HEK293 (cell line): ENCODE results near the gene LINC00237.

ENCODE experiments used
- CTCF ChIA-PET: fragments of 350-600 bp; formaldehyde crosslinking; extraction: SDS; loops from one replicate; lab custom pipeline; 2021; ENCODE audit warnings: antibody characterized with exemption; lab: Yijun Ruan, JAX
- POLR2A ChIA-PET: fragments of 300-600 bp; formaldehyde crosslinking; extraction: SDS; loops from one replicate; lab custom pipeline; 2020; ENCODE audit warnings: antibody characterized with exemption, inconsistent platforms; lab: Yijun Ruan, JAX
- H3K27ac ChIP-seq: fragments of 200-500 bp; sonication (Bioruptor generic); 2 replicates; pipeline ENCODE4 v1.5.1; 2014; ENCODE audit warnings: low read depth, low read length, control low read depth, inconsistent platforms; ENCODE audit errors: extremely low read depth
- H3K36me3 ChIP-seq, 2 experiments: fragments of 200-500 bp in 1 of 2; sonication (Bioruptor generic) in 1 of 2; 1 replicate in 1 of 2; 2 replicates in 1 of 2; pipeline ENCODE4 v1.5.1; 2014 to 2017; ENCODE audit warnings: inconsistent platforms in 2 of 2, low read length in 2 of 2; ENCODE audit not compliant: control insufficient read depth in 2 of 2, insufficient read depth in 1 of 2
- H3K4me1 ChIP-seq: fragments of 200-500 bp; sonication (Bioruptor generic); 2 replicates; pipeline ENCODE4 v1.5.1; 2014; ENCODE audit warnings: mild to moderate bottlenecking, low read length, inconsistent platforms; ENCODE audit not compliant: control insufficient read depth, insufficient read depth
- H3K4me3 ChIP-seq: 2 replicates; pipeline ENCODE4 v1.5.1; 2011; ENCODE audit warnings: low read depth, mild to moderate bottlenecking, control low read depth, low read length, moderate library complexity
- H3K9me3 ChIP-seq: fragments of 200-500 bp; sonication (Bioruptor generic); 2 replicates; pipeline ENCODE4 v1.5.1; 2014; ENCODE audit warnings: low read depth, low read length, inconsistent platforms; ENCODE audit not compliant: control insufficient read depth, insufficient read depth
- HOXC10 ChIP-seq: sonication (generic); formaldehyde crosslinking; IDR thresholded peaks from 2 replicates; pipeline ENCODE4 v1.8.1; 2023; ENCODE audit warnings: mild to moderate bottlenecking, missing genetic modification reagents
- MYNN ChIP-seq: fragments of 450-650 bp; formaldehyde crosslinking; IDR thresholded peaks from 2 replicates; pipeline ENCODE4 v1.5.1; 2016; ENCODE audit warnings: missing biosample characterization, missing genetic modification characterization, borderline replicate concordance
- ZFP3 ChIP-seq: fragments of 450-650 bp; formaldehyde crosslinking; IDR thresholded peaks from 2 replicates; pipeline ENCODE4 v1.5.1; 2016; ENCODE audit warnings: low read depth, missing biosample characterization, missing genetic modification characterization
- ZFP69B ChIP-seq: fragments of 450-650 bp; formaldehyde crosslinking; IDR thresholded peaks from 2 replicates; pipeline ENCODE4 v1.5.1; 2016; ENCODE audit warnings: missing biosample characterization, missing genetic modification characterization
- ZNF146 ChIP-seq: fragments of 450-650 bp; formaldehyde crosslinking; IDR thresholded peaks from 2 replicates; pipeline ENCODE4 v1.5.1; 2016; ENCODE audit warnings: missing biosample characterization, missing genetic modification characterization
- ZNF16 ChIP-seq: fragments of 450-650 bp; formaldehyde crosslinking; IDR thresholded peaks from 2 replicates; pipeline ENCODE4 v1.5.1; 2016; ENCODE audit warnings: low read depth, missing biosample characterization, missing genetic modification characterization
- ZNF169 ChIP-seq: fragments of 450-650 bp; formaldehyde crosslinking; IDR thresholded peaks from 2 replicates; pipeline ENCODE4 v1.5.1; 2016; ENCODE audit warnings: missing biosample characterization, missing genetic modification characterization
- ZNF335 ChIP-seq: fragments of 450-650 bp; formaldehyde crosslinking; conservative IDR thresholded peaks from 2 replicates; pipeline ENCODE4 v1.5.1; 2016; ENCODE audit warnings: missing biosample characterization, missing genetic modification characterization
- ZNF530 ChIP-seq: fragments of 450-650 bp; formaldehyde crosslinking; IDR thresholded peaks from 2 replicates; pipeline ENCODE4 v1.5.1; 2016; ENCODE audit warnings: low read depth, missing biosample characterization, missing genetic modification characterization
- TF ChIP-seq, protein P1 (sequence below): fragments of 450-650 bp; formaldehyde crosslinking; IDR thresholded peaks from 2 replicates; pipeline ENCODE4 v1.5.1; 2016; ENCODE audit warnings: missing biosample characterization, missing genetic modification characterization, borderline replicate concordance
- TF ChIP-seq, protein P2 (sequence below): fragments of 450-650 bp; formaldehyde crosslinking; IDR thresholded peaks from 2 replicates; pipeline ENCODE4 v1.5.1; 2016; ENCODE audit warnings: missing biosample characterization, missing genetic modification characterization
- TF ChIP-seq, protein P3 (sequence below): fragments of 450-650 bp; formaldehyde crosslinking; IDR thresholded peaks from 2 replicates; pipeline ENCODE4 v1.5.1; 2017; ENCODE audit warnings: missing biosample characterization, missing genetic modification characterization
- TF ChIP-seq, protein P4 (sequence below): fragments of 450-650 bp; formaldehyde crosslinking; conservative IDR thresholded peaks from 2 replicates; pipeline ENCODE4 v1.5.1; 2016; ENCODE audit warnings: low read depth, missing biosample characterization, missing genetic modification characterization
- TF ChIP-seq, protein P5 (sequence below): fragments of 450-650 bp; formaldehyde crosslinking; IDR thresholded peaks from 2 replicates; pipeline ENCODE4 v1.5.1; 2016; ENCODE audit warnings: missing biosample characterization, missing genetic modification characterization
- TF ChIP-seq, protein P6 (sequence below): fragments of 450-650 bp; formaldehyde crosslinking; conservative IDR thresholded peaks from 2 replicates; pipeline ENCODE4 v1.5.1; 2016; ENCODE audit warnings: low read depth, missing biosample characterization, missing genetic modification characterization

Gene LINC00237

DNA sequence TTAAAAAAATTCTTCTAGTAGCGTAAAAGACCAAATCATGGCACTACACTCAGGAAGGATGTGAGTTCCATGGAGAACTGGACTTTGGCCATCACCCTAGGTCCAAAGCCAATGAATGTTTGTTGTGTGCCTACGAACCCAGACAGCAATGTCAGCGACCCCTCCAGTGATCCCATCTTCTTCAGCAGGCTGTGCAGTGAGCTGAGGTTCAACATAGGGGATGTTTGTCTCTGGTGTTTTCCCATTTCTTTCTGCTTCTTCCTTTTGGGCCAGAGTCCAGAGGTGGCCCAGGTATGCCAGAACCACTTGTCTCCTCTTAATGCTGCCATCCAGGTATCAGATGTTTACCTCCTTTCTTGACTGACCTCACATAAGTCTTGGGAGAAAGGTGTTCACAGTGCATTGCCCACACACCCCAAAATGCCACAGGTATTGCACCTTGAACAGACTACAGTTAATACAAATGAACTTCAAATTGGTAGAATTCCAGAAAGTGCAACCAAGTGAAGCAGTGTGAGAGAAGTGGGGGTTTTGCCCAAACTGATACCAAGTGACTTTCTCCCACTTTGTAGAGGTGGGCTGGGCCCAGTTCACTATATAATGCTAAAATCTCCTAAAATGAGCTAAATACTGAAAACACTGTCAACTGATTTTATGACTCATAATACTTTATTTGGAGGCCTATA, 33.9 kb upstream of the LINC00237 start:
- Histone ChIP-seq H3K9me3 (no peaks in the 10 kb centered on the region), H3K36me3 (peaks cover 0 to 37% of the 10 kb centered on the region in 2 experiments; a peak in 2 of 3 replicates), H3K4me3 (no peak overlapping the region), H3K27ac (no peak overlapping the region), H3K4me1 (no peaks in the 10 kb centered on the region)
- ChIA-PET POLR2A (interaction anchor here (1.2 kb wide), 1 partner anchor 14 kb away, joined by 4 read pairs; the partner anchor contains the start of gene KIZ), CTCF (no interaction called here)
- TF ChIP-seq ZNF335 (tag by site-specific recombination) (no peak), ZFP3 (tag by site-specific recombination) (no peak), MYNN (tag by site-specific recombination) (no peak), ZNF146 (tag by site-specific recombination) (no peak), ZNF16 (tag by site-specific recombination) (no peak), HOXC10 (CRISPR knock-in tag) (no peak), ZFP69B (tag by site-specific recombination) (no peak), ZNF169 (tag by site-specific recombination) (no peak), ZNF530 (tag by site-specific recombination) (no peak)
- TF ChIP-seq, protein P1, sequence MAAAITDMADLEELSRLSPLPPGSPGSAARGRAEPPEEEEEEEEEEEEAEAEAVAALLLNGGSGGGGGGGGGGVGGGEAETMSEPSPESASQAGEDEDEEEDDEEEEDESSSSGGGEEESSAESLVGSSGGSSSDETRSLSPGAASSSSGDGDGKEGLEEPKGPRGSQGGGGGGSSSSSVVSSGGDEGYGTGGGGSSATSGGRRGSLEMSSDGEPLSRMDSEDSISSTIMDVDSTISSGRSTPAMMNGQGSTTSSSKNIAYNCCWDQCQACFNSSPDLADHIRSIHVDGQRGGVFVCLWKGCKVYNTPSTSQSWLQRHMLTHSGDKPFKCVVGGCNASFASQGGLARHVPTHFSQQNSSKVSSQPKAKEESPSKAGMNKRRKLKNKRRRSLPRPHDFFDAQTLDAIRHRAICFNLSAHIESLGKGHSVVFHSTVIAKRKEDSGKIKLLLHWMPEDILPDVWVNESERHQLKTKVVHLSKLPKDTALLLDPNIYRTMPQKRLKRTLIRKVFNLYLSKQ (tag by site-specific recombination) = no peak
- TF ChIP-seq, protein P2, sequence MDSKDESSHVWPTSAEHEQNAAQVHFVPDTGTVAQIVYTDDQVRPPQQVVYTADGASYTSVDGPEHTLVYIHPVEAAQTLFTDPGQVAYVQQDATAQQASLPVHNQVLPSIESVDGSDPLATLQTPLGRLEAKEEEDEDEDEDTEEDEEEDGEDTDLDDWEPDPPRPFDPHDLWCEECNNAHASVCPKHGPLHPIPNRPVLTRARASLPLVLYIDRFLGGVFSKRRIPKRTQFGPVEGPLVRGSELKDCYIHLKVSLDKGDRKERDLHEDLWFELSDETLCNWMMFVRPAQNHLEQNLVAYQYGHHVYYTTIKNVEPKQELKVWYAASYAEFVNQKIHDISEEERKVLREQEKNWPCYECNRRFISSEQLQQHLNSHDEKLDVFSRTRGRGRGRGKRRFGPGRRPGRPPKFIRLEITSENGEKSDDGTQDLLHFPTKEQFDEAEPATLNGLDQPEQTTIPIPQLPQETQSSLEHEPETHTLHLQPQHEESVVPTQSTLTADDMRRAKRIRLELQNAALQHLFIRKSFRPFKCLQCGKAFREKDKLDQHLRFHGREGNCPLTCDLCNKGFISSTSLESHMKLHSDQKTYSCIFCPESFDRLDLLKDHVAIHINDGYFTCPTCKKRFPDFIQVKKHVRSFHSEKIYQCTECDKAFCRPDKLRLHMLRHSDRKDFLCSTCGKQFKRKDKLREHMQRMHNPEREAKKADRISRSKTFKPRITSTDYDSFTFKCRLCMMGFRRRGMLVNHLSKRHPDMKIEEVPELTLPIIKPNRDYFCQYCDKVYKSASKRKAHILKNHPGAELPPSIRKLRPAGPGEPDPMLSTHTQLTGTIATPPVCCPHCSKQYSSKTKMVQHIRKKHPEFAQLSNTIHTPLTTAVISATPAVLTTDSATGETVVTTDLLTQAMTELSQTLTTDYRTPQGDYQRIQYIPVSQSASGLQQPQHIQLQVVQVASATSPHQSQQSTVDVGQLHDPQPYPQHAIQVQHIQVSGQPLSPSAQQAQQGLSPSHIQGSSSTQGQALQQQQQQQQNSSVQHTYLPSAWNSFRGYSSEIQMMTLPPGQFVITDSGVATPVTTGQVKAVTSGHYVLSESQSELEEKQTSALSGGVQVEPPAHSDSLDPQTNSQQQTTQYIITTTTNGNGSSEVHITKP (tag by site-specific recombination) = no peak
- TF ChIP-seq, protein P3, sequence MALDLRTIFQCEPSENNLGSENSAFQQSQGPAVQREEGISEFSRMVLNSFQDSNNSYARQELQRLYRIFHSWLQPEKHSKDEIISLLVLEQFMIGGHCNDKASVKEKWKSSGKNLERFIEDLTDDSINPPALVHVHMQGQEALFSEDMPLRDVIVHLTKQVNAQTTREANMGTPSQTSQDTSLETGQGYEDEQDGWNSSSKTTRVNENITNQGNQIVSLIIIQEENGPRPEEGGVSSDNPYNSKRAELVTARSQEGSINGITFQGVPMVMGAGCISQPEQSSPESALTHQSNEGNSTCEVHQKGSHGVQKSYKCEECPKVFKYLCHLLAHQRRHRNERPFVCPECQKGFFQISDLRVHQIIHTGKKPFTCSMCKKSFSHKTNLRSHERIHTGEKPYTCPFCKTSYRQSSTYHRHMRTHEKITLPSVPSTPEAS (tag by site-specific recombination) = no peak
- TF ChIP-seq, protein P4, sequence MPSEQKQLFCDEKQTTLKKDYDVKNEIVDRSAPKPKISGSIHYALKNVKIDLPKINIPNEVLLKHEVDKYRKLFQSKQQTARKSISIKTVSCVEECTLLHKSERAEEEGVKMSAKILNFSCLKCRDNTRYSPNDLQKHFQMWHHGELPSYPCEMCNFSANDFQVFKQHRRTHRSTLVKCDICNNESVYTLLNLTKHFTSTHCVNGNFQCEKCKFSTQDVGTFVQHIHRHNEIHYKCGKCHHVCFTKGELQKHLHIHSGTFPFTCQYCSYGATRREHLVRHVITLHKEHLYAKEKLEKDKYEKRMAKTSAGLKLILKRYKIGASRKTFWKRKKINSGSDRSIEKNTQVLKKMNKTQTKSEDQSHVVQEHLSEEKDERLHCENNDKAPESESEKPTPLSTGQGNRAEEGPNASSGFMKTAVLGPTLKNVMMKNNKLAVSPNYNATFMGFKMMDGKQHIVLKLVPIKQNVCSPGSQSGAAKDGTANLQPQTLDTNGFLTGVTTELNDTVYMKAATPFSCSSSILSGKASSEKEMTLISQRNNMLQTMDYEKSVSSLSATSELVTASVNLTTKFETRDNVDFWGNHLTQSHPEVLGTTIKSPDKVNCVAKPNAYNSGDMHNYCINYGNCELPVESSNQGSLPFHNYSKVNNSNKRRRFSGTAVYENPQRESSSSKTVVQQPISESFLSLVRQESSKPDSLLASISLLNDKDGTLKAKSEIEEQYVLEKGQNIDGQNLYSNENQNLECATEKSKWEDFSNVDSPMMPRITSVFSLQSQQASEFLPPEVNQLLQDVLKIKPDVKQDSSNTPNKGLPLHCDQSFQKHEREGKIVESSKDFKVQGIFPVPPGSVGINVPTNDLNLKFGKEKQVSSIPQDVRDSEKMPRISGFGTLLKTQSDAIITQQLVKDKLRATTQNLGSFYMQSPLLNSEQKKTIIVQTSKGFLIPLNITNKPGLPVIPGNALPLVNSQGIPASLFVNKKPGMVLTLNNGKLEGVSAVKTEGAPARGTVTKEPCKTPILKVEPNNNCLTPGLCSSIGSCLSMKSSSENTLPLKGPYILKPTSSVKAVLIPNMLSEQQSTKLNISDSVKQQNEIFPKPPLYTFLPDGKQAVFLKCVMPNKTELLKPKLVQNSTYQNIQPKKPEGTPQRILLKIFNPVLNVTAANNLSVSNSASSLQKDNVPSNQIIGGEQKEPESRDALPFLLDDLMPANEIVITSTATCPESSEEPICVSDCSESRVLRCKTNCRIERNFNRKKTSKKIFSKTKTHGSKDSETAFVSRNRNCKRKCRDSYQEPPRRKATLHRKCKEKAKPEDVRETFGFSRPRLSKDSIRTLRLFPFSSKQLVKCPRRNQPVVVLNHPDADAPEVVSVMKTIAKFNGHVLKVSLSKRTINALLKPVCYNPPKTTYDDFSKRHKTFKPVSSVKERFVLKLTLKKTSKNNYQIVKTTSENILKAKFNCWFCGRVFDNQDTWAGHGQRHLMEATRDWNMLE (tag by site-specific recombination) = no peak
- TF ChIP-seq, protein P5, sequence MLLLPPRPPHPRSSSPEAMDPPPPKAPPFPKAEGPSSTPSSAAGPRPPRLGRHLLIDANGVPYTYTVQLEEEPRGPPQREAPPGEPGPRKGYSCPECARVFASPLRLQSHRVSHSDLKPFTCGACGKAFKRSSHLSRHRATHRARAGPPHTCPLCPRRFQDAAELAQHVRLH = no peak
- TF ChIP-seq, protein P6, sequence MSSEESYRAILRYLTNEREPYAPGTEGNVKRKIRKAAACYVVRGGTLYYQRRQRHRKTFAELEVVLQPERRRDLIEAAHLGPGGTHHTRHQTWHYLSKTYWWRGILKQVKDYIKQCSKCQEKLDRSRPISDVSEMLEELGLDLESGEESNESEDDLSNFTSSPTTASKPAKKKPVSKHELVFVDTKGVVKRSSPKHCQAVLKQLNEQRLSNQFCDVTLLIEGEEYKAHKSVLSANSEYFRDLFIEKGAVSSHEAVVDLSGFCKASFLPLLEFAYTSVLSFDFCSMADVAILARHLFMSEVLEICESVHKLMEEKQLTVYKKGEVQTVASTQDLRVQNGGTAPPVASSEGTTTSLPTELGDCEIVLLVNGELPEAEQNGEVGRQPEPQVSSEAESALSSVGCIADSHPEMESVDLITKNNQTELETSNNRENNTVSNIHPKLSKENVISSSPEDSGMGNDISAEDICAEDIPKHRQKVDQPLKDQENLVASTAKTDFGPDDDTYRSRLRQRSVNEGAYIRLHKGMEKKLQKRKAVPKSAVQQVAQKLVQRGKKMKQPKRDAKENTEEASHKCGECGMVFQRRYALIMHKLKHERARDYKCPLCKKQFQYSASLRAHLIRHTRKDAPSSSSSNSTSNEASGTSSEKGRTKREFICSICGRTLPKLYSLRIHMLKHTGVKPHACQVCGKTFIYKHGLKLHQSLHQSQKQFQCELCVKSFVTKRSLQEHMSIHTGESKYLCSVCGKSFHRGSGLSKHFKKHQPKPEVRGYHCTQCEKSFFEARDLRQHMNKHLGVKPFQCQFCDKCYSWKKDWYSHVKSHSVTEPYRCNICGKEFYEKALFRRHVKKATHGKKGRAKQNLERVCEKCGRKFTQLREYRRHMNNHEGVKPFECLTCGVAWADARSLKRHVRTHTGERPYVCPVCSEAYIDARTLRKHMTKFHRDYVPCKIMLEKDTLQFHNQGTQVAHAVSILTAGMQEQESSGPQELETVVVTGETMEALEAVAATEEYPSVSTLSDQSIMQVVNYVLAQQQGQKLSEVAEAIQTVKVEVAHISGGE (tag by site-specific recombination) = no peak
